B cell (primary cell): Measurements from ENCODE around the gene TEX54. TPM values are rescaled to one million over a fixed set of nuclear protein-coding genes. Genes with fewer than 3 reads are reported as not detected.

Experiments used
- ATAC-seq: fragments of 200-7000 bp; cut with Tn5 transposase; one replicate; pipeline ENCODE4 v1.10.0; 2021; ENCODE audit warnings: low read depth, mild to moderate bottlenecking, moderate number of reproducible peaks, moderate library complexity
- CTCF ChIA-PET: fragments of 350-600 bp; sonication (Branson Sonifier 250); formaldehyde crosslinking; loops from one replicate; lab custom pipeline; 2021; ENCODE audit warnings: antibody characterized with exemption, inconsistent platforms; lab: Charles Lee
- POLR2A ChIA-PET: fragments of 350-600 bp; sonication (Branson Sonifier 250); formaldehyde crosslinking; loops from one replicate; lab custom pipeline; 2021; ENCODE audit warnings: antibody characterized with exemption; lab: Charles Lee
- DNase-seq: peaks from one replicate; pipeline ENCODE4 v3.0.0; 2013
- H2AFZ ChIP-seq: 2 replicates; pipeline ENCODE4 v1.6.1; 2012; ENCODE audit warnings: mild to moderate bottlenecking, low read depth, low read length; ENCODE audit not compliant: insufficient read depth, poor library complexity, severe bottlenecking
- H3K27ac ChIP-seq, 2 donors: 1 replicate in 1 of 2; 2 replicates in 1 of 2; pipeline ENCODE4 v1.5.1; 2012 to 2013; ENCODE audit warnings: low read length in 2 of 2, mild to moderate bottlenecking in 2 of 2, moderate library complexity in 1 of 2
- H3K27me3 ChIP-seq, 4 experiments: fragments of 200-600 bp in 1 of 4; sonication (generic) in 1 of 4; replicated peaks in 1 of 4; 1 replicate in 2 of 4; 2 replicates in 2 of 4; pipeline versions ENCODE4 v1.6.1 to v1.7.0; 2013 to 2016; ENCODE audit warnings: low read length in 3 of 4, mild to moderate bottlenecking in 2 of 4, mixed read lengths in 1 of 4, moderate library complexity in 1 of 4; ENCODE audit not compliant: insufficient read depth in 4 of 4, control insufficient read depth in 3 of 4; ENCODE audit errors: control extremely low read depth in 1 of 4
- H3K36me3 ChIP-seq, 2 experiments: replicated peaks in 1 of 2; 1 replicate in 1 of 2; 2 replicates in 1 of 2; pipeline versions ENCODE4 v1.6.1 to v1.7.1; 2013; ENCODE audit warnings: low read length in 1 of 2; ENCODE audit not compliant: insufficient read depth in 2 of 2, control insufficient read depth in 1 of 2; ENCODE audit errors: control extremely low read depth in 1 of 2, extremely low read depth in 1 of 2
- H3K4me1 ChIP-seq, 2 donors: fragments of 200-600 bp in 1 of 2; sonication (generic) in 1 of 2; 1 replicate in 1 of 2; 2 replicates in 1 of 2; pipeline versions ENCODE4 v1.5.1 to v1.6.1; 2013 to 2017; ENCODE audit warnings: low read length in 2 of 2; ENCODE audit not compliant: control insufficient read depth in 2 of 2, insufficient read depth in 2 of 2
- H3K4me2 ChIP-seq: replicated peaks from 2 replicates; pipeline ENCODE3; 2012; ENCODE audit warnings: mild to moderate bottlenecking, low read depth, low read length; ENCODE audit not compliant: poor library complexity, severe bottlenecking
- H3K4me3 ChIP-seq, 5 experiments: fragments of 200-600 bp in 1 of 5; sonication (generic) in 1 of 5; 1 replicate in 3 of 5; 2 replicates in 2 of 5; pipeline versions ENCODE4 v1.5.1 to v1.7.0; 2011 to 2016; ENCODE audit warnings: low read length in 4 of 5, mild to moderate bottlenecking in 4 of 5, low read depth in 2 of 5, control low read depth in 1 of 5, moderate library complexity in 1 of 5; ENCODE audit not compliant: insufficient read depth in 1 of 5; ENCODE audit errors: control extremely low read depth in 1 of 5, extremely low read depth in 1 of 5
- H3K79me2 ChIP-seq: fragments of 200-600 bp; sonication (generic); one replicate; pipeline ENCODE4 v1.6.0; 2016; ENCODE audit warnings: low read length; ENCODE audit not compliant: control insufficient read depth, insufficient read depth
- H3K9ac ChIP-seq: fragments of 200-600 bp; sonication (generic); 2 replicates; pipeline ENCODE4 v1.6.1; 2017; ENCODE audit warnings: mild to moderate bottlenecking, low read length, moderate library complexity
- H3K9me3 ChIP-seq, 3 donors: one replicate each; pipeline versions ENCODE4 v1.6.1 to v1.7.1; 2013; ENCODE audit warnings: low read length in 2 of 3; ENCODE audit not compliant: control insufficient read depth in 2 of 3, insufficient read depth in 1 of 3; ENCODE audit errors: control extremely low read depth in 1 of 3
- H4K20me1 ChIP-seq: 2 replicates; pipeline ENCODE4 v1.6.0; 2012; ENCODE audit warnings: mild to moderate bottlenecking, low read length; ENCODE audit not compliant: insufficient read depth, control insufficient read depth, poor library complexity, severe bottlenecking
- H3K27ac Mint-ChIP-seq: one replicate; pipeline ENCODE4 v1.8.0; 2021; ENCODE audit warnings: mixed read lengths
- H3K27me3 Mint-ChIP-seq: one replicate; pipeline ENCODE4 v1.8.0; 2021; ENCODE audit warnings: mixed read lengths
- H3K4me1 Mint-ChIP-seq: one replicate; pipeline ENCODE4 v1.8.0; 2021; ENCODE audit warnings: mixed read lengths
- H3K4me3 Mint-ChIP-seq: one replicate; pipeline ENCODE4 v1.8.0; 2021; ENCODE audit warnings: mixed read lengths
- H3K9me3 Mint-ChIP-seq: one replicate; pipeline ENCODE4 v1.8.0; 2022; ENCODE audit warnings: mixed read lengths; ENCODE audit not compliant: insufficient read depth
- CTCF ChIP-seq: fragments of 200-600 bp; IDR thresholded peaks from one replicate; pipeline ENCODE4 v1.8.0; 2022; ENCODE audit warnings: antibody characterized with exemption, mild to moderate bottlenecking
- EZH2 ChIP-seq: IDR thresholded peaks from 2 replicates; pipeline ENCODE4 v1.6.1; 2012; ENCODE audit warnings: borderline replicate concordance, low read depth, mild to moderate bottlenecking, moderate library complexity, low read length; ENCODE audit not compliant: insufficient read depth, poor library complexity, severe bottlenecking
- WGBS: methylation state at CpG from one replicate; pipeline ENCODE4 v1.1.5; 2013; ENCODE audit warnings: missing lambda C conversion rate; ENCODE audit not compliant: insufficient coverage; 5-methylcytosine and 5-hydroxymethylcytosine counted together
- intact Hi-C: fragments of 100-400 bp; cut with micrococcal nuclease; formaldehyde crosslinking; loops from one replicate; pipeline ENCODE4 v1.10.0; 2022
- polyA plus RNA-seq: library from polyadenylated mRNA; depleted of rRNA; stranded (reverse); fragments of >200 nt; gene quantifications from 2 replicates; pipeline ENCODE4 v1.2.3, GENCODE V29; 2012
- total RNA-seq, 2 donors: library from RNA; stranded (reverse); fragments of 120-200 nt in 1 of 2; gene quantifications; 1 replicate in 1 of 2; 2 replicates in 1 of 2; pipeline versions ENCODE4 v1.2.3 to v1.2.4, GENCODE V29; 2013 to 2022

TEX54 gene
- total and polyA plus RNA-seq, 2 donors (not counting 1 experiment from before 2014, with no cell fraction given), result 1.1 TPM; not detected in 1

DNA sequence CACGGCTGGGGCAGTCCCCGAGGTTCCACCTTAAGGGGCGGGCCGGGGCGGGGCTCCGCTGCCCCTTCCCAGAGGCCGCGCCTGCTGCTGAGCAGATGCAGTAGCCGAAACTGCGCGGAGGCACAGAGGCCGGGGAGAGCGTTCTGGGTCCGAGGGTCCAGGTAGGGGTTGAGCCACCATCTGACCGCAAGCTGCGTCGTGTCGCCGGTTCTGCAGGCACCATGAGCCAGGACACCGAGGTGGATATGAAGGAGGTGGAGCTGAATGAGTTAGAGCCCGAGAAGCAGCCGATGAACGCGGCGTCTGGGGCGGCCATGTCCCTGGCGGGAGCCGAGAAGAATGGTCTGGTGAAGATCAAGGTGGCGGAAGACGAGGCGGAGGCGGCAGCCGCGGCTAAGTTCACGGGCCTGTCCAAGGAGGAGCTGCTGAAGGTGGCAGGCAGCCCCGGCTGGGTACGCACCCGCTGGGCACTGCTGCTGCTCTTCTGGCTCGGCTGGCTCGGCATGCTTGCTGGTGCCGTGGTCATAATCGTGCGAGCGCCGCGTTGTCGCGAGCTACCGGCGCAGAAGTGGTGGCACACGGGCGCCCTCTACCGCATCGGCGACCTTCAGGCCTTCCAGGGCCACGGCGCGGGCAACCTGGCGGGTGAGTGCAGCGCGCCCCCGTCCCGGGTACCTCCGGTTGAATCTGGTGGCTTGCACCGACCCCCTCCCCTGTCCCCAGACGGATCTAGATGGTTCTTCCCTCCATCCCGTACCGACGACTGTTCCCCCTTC lies 48.4 kb upstream of the TEX54 start, which contains the start of gene SLC3A2:
SLC3A2 (plus strand) TSS at position 94 of the 776 bp plus-strand sequence; CDS start at position 222, 128 bp downstream.
- Histone ChIP-seq H4K20me1 (peaks cover 37% of the 10 kb centered on the region), H3K36me3 (peaks cover 1 to 36% of the 10 kb centered on the region in 2 experiments), H3K79me2 (peaks cover 47% of the 10 kb centered on the region), H3K9me3 (no peaks in the 10 kb centered on the region), H3K4me3 (peak within 1 kb of the TSS; percentile 66 to 93 (median 78)), H3K27ac (peak within 1 kb of the TSS; percentile 86 to 90), H3K4me1 (peaks cover 25 to 36% of the 10 kb centered on the region in 2 donors), H3K27me3 (no peaks in the 10 kb centered on the region), H3K4me2 (peak within 1 kb of the TSS; percentile 89), H3K9ac (peak within 1 kb of the TSS; percentile 89), H2AFZ (peak within 1 kb of the TSS; percentile 93)
- under 1% methylated on average over 67 of the region's 69 CpGs for WGBS
- POLR2A ChIA-PET, result interaction anchor here (0.6 to 2.5 kb wide), 28 partner anchors 16 to 1523 kb away, joined by 3 to 52 read pairs (median 5); partner anchors contain the start of genes HNRNPUL2, LBHD1, MTA2 and POLR2G
- intact Hi-C loops, result loop anchor here (1.0 to 5.0 kb wide), 14 partner anchors 19 to 989 kb away; partner anchors contain the start of genes ATL3, BSCL2, FADS3 and GNG3
- peak; percentile 77 for ATAC-seq
- H3K9me3 Mint-ChIP-seq, result no peaks in the 10 kb centered on the region
- no peaks in the 10 kb centered on the region for H3K27me3 Mint-ChIP-seq
- DNase-seq, result peak; percentile 93
- TF ChIP-seq EZH2 (no peak), CTCF (peak; percentile 87)
- peak within 1 kb of the TSS; percentile 100 for H3K4me3 Mint-ChIP-seq
- peak within 1 kb of the TSS; percentile 100 for H3K27ac Mint-ChIP-seq
- peaks cover 39% of the 10 kb centered on the region for H3K4me1 Mint-ChIP-seq
- CTCF ChIA-PET, result interaction anchor here (0.6 to 3.5 kb wide), 21 partner anchors 15 to 488 kb away, joined by 3 to 39 read pairs (median 4); partner anchors contain the start of genes B3GAT3, BSCL2, HNRNPUL2 and TMEM179B
